ENCODE measurements around the gene SSC5D.
"Not testable (repeated sequence)": the region's sequence is repeated elsewhere in the genome, so short reads cannot be mapped to it uniquely, and the experiment has no call there.

SSC5D gene

DNA sequence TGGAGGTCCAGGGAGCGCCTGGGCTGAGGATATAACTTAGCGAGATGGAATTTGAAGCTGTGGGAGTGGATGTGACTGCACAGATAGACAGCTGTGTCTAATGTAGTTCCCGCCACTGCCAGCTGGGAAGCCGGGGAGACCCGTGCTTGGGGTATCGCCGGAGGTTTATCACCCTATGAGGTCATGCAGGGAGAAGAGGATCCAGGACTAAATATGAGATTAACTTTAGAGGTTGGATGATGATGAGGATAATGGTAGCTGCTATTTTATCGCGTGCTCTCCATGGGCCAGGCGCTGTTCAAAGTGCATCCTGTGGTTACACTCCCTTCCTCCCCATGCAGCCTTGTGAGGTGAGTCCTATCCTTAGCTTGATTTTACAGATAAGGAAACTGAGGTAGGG lies 19.9 kb downstream of the SSC5D start:
- DNase-seq: no peak

DNA sequence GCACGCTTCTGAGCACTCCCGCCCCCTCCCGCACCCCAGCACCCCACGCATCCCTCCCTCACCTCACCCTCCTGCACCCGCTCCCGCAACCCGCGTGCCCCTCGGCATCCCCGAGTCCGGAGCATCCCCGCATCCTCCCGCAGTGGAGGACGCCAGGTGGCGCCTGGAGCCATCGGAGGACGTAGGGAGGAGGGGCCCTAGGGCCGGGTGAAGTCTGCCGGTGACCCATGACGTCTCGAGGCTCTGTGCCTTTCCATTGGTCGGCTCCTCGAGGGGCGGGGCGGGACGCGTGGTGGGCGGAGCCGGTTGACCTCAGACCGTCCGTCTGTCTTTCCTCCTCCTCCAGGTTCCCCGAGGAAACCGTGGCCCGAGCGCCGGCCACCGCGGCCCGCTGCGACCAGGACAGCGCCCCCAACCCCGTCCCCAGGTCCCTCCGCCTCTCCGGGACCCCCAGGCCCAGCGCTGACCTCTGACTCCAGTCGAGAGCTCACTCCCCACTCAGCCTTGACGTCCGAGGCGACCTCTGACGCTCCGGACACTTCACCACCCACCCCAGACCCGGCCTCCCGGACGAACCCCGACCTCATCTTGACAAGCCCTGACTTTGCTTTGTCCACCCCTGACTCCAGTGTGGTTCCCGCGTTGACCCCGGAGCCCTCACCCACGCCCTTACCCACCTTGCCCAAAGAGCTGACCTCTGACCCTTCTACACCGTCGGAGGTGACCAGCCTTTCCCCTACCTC lies 28.8 kb downstream of the SSC5D start:
- DNase-seq: peak; percentile 87

DNA sequence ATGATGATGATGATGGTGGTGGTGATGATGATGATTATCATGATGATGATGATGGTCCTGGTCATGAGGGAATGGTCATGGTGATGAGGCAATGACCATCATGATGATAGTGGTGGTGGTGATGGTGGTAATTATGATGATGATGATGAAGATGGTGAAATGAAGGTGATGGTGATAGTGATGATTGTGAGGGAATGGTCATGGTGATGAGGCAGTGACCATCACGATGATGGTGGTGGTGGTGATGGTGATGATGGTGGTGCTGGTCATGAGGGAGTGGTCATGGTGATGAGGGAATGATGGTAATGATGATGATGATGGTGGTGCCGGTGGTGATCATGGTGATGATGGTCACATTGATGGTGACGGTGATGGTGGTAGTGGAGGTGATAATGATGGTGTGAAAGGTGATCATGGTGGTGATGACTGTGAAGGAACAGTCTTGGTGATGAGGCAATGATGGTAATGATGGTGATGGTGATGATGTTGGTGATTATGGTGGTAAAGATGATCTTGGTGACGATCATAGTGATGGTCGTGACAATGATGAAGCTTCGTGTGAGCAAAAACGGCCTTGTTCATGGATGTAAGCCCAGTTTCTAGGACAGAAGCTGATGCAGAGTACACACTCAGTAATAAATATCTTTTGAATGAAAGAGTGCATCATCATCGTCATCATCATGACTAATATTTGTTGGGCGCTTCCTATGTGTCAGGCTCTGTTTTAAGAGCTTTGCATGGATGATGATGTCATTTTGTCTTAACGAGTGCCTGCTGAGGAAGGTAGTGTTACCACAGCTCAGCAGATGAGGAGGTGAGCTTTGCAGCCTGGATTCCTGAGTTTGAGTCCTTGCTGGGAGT lies 31.4 kb downstream of the SSC5D start:
- DNase-seq: no peak

DNA sequence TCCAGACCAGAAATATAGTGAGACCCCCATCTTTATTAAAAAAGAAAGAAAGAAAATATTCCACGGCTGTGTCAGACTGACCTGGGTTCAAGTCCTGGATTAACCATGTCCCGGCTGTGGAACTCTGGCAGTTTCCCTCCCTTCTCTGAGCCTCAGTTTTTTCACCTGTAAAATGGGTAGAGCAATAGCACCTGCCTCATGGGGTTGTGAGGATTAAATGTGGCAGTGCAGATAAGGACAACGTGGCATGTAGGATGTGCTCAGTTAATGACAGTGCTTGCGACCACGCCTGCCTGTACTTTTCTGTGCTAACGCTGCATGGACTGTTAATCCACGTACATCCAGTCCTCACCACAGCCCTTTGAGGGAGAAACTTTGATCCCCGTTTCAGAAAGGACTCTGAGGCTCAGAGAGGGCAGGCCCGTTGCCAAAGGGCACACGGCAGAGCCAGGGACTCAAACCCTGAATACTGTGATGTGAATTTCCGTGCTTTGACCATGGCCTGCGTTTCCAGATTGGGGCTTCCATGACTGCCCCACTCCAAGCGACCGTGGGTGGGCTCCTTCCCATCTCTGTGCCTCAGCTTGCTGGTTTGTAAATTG lies 32.6 kb downstream of the SSC5D start:
- DNase-seq: no peak

DNA sequence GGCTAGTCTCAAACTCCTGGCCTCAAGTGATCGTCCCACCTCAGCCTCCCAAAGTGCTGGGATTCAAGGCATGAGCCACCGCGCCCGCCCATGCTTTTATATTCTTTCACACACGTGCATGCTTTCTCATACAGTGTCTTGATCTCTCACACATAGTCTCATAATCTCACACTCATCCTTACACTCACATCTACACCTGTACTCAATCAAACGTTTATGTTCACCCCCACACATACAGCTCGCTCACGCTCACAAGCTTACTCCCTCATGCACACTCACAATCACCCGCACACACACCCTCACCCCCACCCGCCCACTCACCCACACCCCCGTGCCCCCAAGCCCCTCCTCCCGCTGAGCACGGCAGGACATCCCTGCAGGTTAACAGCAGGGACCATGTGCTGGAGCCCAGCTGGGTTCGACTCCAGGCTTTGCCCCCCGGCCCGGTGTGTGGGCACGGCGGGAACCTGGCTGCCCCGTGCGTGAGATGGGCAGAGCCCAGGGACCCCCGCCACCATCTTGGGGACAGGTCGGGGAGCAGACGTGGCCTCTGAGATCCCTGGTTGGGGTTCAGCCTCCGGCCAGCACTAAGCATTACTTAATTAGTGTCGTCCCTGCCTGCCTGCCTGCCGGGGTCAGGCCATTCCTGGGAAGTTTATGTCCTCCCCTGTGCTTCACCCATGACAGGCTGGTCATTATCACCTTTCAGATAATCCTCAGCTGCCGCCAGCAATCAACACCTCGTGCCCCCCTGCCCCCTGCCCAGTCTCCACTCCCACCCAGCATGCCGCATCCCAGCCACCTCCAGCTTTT lies 37.3 kb downstream of the SSC5D start:
- DNase-seq: no peak

DNA sequence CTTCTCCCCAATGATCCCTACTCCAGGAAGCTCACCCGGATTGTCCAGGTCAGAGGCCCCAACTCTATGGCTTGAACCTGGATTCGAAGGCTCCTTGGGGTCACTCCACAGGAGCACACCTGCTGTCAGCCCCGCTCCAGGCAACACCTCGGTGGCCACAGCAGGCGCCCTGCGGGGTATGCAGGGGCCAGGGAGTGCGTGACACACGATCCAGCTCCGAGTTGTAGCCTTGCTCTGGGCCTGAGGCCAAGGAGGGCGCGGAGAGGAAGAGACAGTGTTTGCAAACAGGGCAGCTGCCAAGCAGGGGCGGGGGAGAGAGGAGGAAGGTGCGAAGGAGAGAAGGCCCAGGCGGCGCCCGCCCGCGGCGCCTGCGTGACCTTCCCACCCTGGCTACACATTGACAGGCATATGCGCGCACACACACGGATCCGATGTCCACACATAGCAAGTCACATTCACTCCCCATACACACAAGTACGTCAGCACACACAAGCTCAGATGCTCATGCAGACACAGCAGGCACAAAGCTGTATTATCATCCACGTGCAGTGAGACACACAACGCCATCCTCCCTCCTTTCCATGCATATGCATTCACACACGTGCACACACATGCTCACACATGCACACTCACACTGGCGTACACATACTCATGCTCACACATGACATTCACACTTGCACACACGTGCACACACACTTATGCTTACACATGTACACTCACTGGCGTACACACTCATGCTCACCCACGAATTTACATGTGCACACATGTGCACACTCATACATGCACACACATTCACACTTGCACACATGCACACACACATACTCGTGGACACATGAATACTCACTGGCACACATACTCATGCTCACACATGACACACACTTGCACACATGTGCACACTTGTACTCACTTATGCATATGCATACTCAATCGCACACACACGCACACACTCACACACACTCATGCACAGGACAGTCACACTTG lies 38.3 kb downstream of the SSC5D start:
- peak; percentile 74 for DNase-seq

DNA sequence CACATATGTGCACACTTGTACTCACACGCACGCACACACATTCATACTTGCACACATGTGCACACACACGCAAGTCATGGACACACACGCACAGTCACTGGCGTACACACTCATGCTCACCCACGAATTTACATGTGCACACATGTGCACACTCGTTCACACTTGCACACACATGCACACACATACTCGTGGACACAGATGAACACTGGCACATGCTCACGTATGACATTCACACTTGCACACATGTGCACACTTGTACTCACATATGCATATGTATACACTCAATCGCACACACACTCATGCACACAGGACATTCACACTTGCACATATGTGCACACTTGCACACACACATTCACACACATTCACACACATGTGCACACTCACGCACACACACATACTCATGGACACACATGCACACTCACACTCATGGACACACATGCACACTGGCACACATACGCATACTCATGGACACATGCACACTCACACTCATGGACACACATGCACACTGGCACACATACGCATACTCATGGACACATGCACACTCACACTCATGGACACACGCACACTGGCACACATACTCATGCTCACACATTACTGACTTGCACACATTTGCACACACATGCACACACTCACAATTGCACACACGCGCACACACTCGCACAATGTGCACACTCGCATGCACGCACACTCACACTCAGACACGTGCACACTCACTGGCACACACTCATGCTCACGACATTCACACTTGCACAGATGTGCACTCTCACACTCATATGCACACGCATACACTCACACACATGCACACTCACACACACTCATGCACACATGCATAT lies 39.2 kb downstream of the SSC5D start:
- no peak for DNase-seq

DNA sequence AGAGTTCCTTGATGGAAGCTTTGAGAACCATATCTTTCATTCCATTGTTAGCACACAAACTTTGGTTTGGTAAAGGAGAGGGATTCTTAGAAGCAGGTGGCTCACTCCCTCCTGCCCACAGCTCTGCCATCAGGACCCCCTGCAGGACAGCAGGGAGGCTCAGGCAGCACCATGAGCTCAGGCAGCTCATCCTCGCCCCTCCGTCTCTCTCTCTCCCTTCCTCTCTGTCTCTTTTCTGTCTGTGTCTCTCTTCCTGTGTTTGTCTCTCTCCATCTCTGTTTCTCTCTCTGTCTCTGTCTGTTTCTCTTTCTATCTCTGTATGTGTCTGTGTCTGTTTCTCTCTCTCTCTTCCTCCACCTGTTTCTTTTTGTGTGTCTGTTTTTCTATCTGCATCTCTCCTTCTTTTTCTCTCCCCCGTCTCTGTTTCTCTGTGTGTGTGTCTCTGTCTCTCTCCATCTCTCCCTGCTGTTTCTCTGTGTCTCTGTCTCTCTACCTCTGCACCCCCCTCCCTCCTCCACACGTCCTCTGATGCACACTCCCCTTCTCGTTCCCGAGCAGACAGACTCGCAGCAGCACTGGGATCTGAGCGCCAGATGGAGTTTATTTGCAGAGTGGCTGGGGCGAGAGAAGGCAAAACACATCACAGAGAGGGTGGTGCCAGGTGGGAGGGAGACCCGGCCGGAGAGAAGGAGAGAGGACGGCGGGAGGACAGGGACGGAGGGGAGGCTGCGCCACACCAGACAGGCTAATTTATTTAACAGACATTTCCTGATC lies 40.0 kb downstream of the SSC5D start:
- DNase-seq: peak; percentile 91

DNA sequence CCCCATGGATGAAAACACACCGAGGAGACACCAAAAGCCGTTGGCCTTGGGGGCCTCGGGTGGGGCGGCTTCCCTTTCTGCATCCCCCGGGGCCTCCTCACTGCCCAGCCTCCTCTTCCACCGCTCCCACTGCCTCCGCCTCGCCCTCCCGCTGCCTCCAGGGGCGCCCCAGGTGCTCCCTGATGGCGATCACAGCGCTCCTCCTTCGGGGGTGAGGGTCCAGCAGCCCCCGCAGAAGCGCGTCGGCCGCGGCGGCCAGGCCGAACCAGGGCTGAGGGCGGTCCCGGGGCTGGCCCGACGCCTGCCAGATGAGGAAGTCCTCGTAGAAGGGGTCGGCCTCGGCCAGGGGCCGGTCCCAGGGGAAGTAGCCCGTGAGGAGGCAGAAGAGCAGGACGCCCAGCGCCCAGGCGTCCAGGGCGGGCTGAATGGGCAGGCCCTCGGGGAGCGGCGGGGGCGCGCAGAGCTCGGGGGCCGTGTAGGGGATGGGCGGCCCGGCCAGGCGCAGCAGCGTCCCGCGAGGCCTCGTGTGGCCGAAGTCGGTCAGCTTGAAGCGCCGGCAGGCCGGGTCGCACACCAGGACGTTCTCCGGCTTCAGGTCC lies 41.5 kb downstream of the SSC5D start:
- no peak for DNase-seq

DNA sequence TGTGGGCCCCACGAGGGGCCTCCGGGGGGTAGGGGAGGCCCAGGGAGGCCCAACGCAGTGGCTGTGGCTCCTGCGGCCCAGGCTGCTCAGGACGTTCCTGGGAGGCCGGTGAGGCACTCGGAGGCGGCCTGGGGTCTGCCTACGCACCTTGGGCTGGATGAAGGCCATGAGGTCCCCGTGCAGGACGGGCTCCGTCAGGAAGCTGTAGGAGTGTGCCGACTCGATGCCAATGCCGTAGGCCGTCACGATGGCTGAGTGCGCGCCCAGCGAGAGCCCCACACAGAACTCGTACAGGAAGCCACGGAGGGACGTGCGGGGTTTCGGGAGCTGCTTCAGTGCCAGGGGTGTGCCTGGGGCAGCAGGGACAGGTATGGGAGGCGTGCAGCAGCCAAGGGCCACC lies 42.8 kb downstream of the SSC5D start:
- no peak for DNase-seq

DNA sequence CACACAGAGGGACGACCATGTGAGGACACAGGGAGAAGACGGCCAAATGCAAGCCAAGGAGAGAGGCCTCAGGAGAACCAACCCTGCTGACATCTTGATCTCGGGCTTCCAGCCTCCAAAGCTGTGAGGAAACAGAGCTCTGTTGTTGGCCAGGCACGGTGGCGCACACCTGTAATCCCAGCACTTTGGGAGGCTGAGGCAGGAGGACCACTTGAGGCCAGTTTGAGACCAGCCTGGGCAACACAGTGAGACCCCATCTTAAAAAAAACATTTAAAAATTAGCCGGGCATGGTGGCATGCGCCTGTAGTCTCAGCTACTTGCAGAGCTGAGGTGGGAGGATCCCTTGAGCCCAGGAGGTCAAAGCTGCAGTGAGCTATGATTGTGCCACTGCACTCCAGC lies 46.0 kb downstream of the SSC5D start:
- DNase-seq: not testable (repeated sequence)

DNA sequence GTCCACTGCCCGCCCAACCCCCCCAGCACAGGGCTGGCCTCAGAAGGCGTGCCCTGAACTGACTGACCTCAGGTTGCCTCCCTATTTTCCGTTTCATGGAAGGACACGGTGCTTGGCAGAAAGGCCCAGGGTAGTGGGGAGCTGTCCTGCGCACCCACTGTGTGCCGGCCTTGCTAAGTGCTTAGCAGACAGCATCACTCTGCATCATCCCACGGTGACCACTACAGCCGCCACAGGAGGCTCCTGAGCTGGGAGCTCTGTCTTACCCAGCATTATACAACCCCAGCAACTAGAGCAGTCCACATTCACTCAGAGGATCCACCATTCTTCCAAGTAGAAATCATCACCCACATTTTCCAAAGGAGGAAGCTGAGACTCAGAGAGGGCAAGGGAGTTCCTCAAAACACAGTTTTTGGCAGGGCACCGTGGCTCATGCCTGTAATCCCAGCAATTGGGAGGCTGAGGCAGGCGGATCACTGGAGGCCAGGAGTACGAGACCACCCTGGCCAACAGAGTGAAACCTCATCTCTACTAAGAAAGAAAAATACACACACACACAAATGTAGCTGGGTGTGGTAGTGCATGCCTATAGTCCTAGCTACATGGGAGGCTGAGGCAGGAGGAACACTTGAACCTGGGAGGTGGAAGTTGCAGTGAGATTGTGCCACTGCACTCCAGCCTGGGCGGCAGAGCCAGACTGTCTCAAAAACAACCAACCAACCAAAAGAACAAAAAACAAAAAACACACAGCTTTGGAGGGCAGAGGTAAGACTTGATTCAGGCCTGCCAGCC lies 47.1 kb downstream of the SSC5D start:
- DNase-seq: no peak

DNA sequence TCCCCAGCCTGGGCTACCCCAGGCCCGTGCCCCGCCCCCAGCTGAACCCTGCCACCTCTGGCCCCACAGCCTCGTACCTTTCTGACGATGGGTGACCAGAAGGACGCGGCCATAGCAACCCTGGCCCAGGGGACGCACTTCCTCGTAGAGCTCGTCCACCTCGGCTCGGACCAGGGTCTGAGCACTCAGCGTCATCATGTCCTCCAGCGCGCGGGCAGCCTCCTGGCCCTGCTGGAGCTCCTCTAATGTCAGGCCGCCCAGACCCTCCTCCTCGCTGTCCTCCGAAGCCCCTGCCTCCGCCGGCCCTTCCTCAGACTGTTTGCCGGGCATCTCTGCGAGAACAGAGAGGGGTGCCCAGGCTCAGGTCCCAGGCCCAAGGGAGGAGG lies 47.7 kb downstream of the SSC5D start:
- DNase-seq: no peak

DNA sequence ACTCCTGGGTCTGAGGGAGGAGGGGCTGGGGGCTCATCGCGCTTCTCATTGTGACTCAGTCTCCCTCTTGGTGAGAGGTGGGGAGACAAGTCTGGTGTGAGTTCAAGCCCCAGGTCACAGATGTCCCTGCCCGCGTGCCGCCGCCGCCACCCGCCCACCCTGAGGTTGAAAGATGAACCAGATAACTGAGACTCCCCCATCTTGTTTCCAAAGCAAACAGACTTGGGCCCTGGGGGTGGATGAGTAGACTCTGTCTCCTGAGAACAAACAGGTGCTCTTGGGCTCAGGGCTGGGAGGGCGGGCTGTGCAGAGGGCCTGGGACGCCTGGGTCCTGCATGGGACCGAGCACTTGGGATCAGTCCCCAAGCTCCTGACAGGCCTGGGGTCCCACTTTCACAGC lies 48.1 kb downstream of the SSC5D start:
- DNase-seq: no peak

DNA sequence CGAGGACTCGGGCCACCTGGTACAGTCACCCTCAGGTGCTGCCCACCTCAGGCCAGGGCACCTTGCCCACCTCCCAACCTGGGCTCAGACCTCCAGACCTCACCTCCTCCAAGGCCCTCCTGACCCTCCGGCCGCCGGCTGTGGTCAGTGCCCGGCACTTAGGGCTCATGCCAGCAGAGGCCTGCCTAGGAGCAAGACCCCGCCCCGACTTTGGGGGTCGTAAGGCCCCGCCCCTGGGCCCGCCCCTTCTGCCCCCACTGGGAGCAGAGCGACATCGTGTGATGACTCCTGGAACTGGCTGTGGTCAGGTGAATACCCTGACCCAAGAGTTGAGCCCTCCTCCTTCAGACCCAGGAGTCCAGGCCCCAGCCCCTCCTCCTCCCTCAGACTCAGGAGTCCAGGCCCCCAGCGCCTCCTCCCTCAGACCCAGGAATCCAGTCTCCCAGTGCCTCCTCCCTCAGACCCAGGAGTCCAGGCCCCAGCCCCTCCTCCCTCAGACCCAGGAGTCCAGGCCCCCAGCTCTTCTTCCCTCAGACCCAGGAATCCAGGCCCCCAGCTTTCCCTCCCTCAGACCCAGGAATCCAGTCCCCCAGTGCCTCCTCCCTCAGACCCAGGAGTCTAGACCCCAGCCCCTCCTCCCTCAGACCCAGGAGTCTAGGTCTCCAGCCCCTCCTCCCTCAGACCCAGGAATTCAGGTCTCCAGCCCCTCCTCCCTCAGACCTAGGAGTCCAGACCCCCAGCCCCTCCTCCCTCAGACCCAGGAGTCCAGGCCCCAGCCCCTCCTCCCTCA lies 48.9 kb downstream of the SSC5D start, which contains the start of gene SBK2:
Gene SBK2, minus strand, starts transcription at position 183 of the 790 bp plus-strand sequence. CDS start 839 bp downstream, outside the sequence.
- DNase-seq: no peak

DNA sequence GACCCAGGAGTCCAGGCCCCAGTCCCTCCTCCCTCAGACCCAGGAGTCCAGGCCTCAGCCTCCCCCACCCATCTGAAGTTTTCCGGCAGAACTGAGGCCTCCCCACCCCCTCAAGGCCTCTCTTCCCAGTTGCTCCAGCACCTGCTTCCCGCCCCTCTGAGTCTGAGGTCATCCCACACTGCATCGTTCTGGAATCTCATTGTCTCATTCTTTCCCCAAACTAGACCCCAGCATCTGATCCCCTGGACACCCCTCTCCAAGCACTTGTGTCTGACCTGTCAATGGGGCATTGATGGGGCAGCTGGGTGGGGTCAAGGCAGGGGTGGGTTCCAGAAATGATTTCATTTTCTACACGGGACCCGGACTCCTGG lies 49.5 kb downstream of the SSC5D start:
- DNase-seq: no peak

DNA sequence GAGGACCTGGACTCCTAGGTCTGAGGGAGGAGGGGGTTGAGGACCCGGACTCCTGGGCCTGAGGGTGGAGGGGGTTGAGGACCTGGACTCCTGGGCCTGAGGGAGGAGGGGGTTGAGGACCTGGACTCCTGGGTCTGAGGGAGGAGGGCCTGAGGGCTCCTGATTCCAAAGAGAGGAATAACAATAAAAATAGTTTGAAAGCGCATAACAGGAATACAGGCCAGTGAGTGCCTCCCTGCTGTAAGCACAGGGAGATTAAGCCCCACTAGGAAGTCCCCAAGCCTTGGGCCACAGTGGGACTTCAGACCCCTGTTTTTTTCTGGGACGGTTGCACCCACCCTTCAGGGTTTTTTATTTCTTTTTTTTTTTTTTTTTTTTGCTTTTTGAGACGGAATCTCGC lies 49.9 kb downstream of the SSC5D start:
- no peak for DNase-seq
